Head of caudate nucleus (tissue), 42 donors: Measurements from ENCODE around the gene SLC12A8.

ENCODE experiments used
- DNase-seq, 42 donors: peaks; one replicate each; pipeline versions ENCODE4 v3.0.0 to v3.0.0-alpha.2; 2020 to 2021; ENCODE audit warnings: mixed read lengths in 7 of 42
- intact Hi-C: fragments of 100-400 bp; cut with DNase I; formaldehyde crosslinking; loops from one replicate; pipeline ENCODE4 v1.15.0; 2022

SLC12A8 gene

DNA sequence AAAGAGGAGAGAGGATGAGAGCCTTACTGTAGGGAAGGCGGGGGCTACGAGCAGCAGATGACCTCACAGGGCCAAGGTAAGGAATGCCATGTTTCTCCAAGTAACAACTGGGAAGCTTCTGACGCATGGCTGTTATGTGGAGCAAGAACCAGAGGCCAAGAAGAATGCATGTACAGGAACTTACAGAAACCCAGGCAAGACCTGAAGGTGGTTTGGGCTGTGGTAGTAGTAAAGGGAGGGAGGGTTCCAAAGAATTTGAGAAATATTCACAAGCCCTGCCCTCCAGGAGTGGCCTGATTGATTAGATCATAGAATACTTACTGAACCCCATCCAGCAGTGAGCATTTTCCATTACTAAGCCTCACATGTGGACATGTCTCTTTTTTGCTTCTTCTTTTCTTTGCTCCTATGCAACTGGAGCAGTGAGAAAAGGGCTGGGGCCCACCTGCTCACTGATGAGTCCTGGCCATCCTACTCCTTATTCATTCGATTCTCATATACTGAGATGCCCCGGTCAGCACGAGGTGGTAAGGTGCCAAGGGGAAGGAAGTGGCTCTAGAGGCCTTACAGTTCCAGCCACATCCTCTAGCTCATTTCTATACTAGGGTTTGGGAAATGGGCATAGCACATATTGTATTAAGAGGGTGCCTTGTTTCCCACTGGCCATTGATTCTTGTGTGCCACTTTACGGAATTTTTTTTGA is 8.3 kb upstream of the SLC12A8 start:
- intact Hi-C loops, result no loop called here
- DNase-seq, result no peak

GRCh38 chr3:125220183-125220582 is 7.6 kb upstream of the SLC12A8 start:
- intact Hi-C loops, result no loop called here
- no peak for DNase-seq

GRCh38 chr3:125219261-125219701 is 6.7 kb upstream of the SLC12A8 start:
- no peak for DNase-seq
- intact Hi-C loops, result no loop called here

- DNase-seq, result no peak
- intact Hi-C loops, result no loop called here
These were observed 2.2 kb upstream of the SLC12A8 start for GRCh38 chr3:125214738-125215137.

GRCh38 chr3:125213946-125214542 is 1.5 kb upstream of the SLC12A8 start:
- DNase-seq, result no peak
- intact Hi-C loops, result no loop called here

GRCh38 chr3:125213364-125213755 is 812 bp upstream of the SLC12A8 start:
- DNase-seq, result no peak
- intact Hi-C loops, result no loop called here

GRCh38 chr3:125212091-125212508 is 448 bp downstream of the SLC12A8 start:
- intact Hi-C loops, result no loop called here
- peak in 1 of 42 donors; percentile 16 for DNase-seq

DNA sequence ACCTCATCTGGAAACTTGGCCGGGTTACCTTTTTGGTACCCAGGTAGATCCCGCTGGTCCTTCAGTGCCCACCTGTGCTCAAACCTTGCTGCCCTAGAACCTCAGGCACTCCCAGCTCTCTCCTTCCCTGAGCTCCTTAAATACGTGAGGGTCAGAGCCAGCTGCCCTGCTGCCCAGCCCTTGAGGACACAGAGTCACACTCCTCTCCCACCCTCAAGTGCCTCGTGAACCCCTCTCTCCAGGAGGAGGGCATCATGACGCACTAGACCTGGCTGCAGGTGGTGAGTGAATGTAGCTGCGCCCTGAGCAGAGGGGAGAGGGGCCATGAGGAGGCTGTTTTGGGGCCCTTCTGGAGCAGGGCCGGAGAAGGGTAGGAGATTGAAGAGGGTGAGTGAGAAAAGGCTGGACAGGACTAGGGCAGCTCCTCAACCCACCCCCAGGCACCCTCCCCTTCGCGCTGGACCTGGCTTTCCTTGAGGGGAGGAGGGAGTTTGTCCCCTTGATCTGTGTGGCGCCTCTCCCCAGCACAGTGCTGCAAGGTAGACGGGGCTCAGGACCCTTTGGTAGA is 941 bp downstream of the SLC12A8 start:
- DNase-seq, result no peak
- intact Hi-C loops, result no loop called here

- DNase-seq, result no peak
- intact Hi-C loops, result no loop called here
These were observed 4.5 kb downstream of the SLC12A8 start for GRCh38 chr3:125207949-125208568.

DNA sequence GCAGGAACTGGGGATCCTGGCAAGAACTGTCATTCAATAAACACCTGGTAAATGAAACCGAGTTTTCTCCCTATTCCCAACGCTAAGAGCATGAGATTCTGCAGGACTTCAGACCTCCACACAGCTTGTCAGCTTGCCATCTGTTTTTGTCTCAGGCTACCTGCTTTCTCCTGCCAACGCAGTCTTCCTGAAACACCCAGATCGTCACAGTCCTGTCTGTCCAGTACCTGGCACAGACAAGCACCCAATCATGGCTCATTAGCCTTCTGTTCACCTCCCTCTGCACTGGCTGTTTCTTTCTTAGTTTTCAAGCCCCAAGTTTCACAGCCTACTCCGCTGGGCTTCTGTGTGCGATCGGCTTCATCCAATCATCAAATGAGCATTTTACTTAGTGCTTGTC is 5.0 kb downstream of the SLC12A8 start:
- no peak for DNase-seq
- intact Hi-C loops, result no loop called here

DNA sequence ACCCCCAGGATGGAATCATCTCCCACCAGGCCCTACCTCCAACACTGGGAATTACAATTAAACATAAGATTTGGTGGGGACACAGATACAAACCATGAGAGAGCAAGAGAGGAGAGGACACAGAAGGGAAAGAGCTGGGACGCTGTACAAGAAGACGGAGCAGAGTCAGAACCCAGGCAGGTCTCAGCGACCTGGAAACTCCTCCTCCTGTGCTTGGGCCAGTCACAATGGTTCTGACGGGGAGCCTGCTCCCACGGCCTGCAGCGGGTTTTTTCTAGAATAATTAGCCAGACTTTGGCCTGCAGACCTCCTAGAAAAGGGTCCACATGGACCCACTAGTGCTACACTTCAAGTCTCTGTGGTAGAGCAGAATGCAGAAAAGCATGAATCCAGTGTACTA is 5.6 kb downstream of the SLC12A8 start:
- intact Hi-C loops, result no loop called here
- DNase-seq, result no peak

- intact Hi-C loops, result no loop called here
- no peak for DNase-seq
These were observed 8.8 kb downstream of the SLC12A8 start for GRCh38 chr3:125203731-125204130.

- intact Hi-C loops, result no loop called here
- DNase-seq, result no peak
These were observed 10.4 kb downstream of the SLC12A8 start for GRCh38 chr3:125202197-125202596.

DNA sequence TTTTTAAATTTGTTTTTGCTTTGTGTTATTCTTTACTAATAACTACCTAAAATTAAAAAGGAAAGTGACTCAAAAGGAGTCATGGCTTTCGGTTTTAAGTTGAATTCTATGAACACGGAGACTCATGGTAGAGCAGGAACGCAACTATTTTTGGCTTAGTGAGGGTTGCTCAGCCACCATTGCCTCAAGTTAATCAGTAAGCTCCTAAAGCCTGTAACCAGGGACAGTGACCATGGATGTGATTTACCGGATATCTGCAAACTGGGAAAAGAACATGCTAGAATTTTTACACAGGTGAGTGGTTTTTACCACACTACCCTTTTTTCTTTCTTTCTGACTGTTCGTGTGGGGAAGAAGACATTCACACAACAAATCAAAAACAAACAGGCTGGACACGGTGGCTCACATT is 11.8 kb downstream of the SLC12A8 start:
- intact Hi-C loops, result no loop called here
- no peak for DNase-seq

- no peak for DNase-seq
- intact Hi-C loops, result no loop called here
These were observed 17.5 kb downstream of the SLC12A8 start for GRCh38 chr3:125194849-125195601.

DNA sequence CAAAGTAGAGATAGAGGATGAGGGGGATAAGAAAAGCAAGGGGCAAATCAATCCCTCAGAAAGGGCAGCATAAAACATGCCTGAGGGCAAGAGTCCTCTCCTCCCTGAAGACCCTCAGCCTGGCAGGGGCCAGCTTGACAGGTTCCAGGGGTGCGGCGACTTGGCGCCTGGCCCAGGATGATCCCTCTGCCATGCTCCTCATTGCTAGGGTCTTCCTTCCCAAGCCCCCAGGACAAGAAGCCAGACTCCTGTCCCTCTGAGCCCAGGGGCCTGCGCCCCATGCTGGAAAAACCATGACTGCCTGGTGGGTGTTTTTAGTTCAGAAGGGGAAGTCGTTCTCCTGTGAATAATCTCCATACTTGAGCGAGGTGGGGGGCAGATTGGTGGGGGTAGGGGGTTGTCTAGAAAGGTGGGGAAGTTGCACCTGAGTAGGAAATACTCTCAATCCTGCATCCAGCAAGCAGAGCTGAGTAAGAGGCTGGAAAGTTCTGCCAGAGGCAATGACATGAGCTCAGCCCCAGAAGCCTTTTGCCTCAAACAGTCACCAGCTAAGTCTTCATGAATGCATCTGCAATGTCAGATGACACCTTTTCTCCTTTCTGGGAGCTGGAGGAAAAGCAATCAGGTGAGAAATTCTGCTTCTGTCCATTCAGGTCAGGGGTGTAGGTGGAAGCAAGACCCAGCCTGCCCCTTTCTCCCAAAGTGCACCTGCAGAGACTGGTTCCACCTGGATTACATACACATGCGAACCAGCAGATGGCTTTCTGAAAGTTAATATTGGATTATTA is 18.3 kb downstream of the SLC12A8 start:
- DNase-seq, result no peak
- intact Hi-C loops, result no loop called here

GRCh38 chr3:125192190-125193035 is 20.1 kb downstream of the SLC12A8 start:
- peak in 22 of 42 donors; percentile 5 to 76 (median 36) for DNase-seq
- intact Hi-C loops, result no loop called here

DNA sequence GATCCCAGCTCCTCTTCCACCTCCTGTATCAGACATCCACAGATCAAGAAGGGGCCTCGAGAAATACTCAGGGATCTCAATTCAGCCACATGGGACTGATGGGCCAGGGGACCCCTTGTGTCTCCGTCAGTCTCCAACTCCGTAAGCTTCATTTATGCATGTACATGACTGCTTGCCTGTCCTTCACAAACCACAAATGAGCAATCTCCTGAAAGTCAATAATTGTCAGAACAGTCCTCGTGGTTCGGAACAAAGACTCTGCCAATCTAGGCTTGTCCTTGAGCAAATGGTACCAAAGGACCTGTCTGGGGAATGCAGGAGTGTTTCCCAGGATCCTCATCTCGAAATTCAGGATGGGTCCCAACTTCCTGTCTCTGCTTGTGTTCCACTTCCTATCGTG is 20.8 kb downstream of the SLC12A8 start:
- intact Hi-C loops, result no loop called here
- DNase-seq, result no peak
